Gastrocnemius medialis (tissue), 4 donors: ENCODE measurements around the gene EPAS1. TPM values are rescaled to one million over a fixed set of nuclear protein-coding genes. Genes with fewer than 3 reads are reported as not detected.

ENCODE experiments used
- ATAC-seq, 2 donors: fragments of 150-250 bp; one replicate each; pipeline ENCODE4 v1.9.1; 2016
- DNase-seq, 2 donors: peaks; one replicate each; pipeline ENCODE4 v3.0.0-alpha.2; 2019
- H3K27ac ChIP-seq, 4 donors: fragments of 200-600 bp; sonication (generic); 1 replicate in 1 of 4; 2 replicates in 3 of 4; pipeline ENCODE4 v1.5.1; 2016 to 2018; ENCODE audit warnings: mild to moderate bottlenecking in 2 of 4, moderate library complexity in 1 of 4
- H3K27me3 ChIP-seq, 3 donors: fragments of 200-600 bp; sonication (generic) in 2 of 3; 1 replicate in 1 of 3; 2 replicates in 2 of 3; pipeline versions ENCODE4 v1.5.1 to v1.6.0; 2016 to 2019; ENCODE audit warnings: mild to moderate bottlenecking in 1 of 3, moderate library complexity in 1 of 3
- H3K36me3 ChIP-seq, 2 donors: fragments of 200-600 bp; sonication (generic) in 1 of 2; one replicate each; pipeline ENCODE4 v1.5.1; 2017 to 2018
- H3K4me1 ChIP-seq, 2 donors: fragments of 200-600 bp; sonication (generic) in 1 of 2; one replicate each; pipeline ENCODE4 v1.5.1; 2016 to 2017; ENCODE audit warnings: mild to moderate bottlenecking in 2 of 2
- H3K4me3 ChIP-seq, 4 donors: fragments of 200-600 bp; sonication (generic) in 3 of 4; 1 replicate in 1 of 4; 2 replicates in 3 of 4; pipeline ENCODE4 v1.5.1; 2016 to 2019; ENCODE audit warnings: mild to moderate bottlenecking in 2 of 4
- H3K9me3 ChIP-seq, 3 donors: fragments of 200-600 bp; sonication (generic) in 2 of 3; 1 replicate in 1 of 3; 2 replicates in 2 of 3; pipeline ENCODE4 v1.5.1; 2016 to 2019
- POLR2A ChIP-seq, 2 donors: fragments of 450-650 bp; IDR thresholded peaks; one replicate each; pipeline ENCODE4 v1.6.1; 2017; ENCODE audit warnings: antibody characterized with exemption in 2 of 2, mild to moderate bottlenecking in 2 of 2, moderate library complexity in 2 of 2
- in situ Hi-C, 4 donors: fragments of 200-750 bp; cut with MboI; loops; one replicate each; pipeline versions ENCODE4 v1.15.0 to v1.8.0; 2017; ENCODE audit warnings: low sequenced_read_pairs in 4 of 4
- intact Hi-C: fragments of 100-400 bp; cut with DNase I; formaldehyde crosslinking; loops from one replicate; pipeline ENCODE4 v1.15.1; 2023; ENCODE audit warnings: low total_unique reads
- total RNA-seq, 4 donors: library from RNA; depleted of rRNA; stranded (reverse); fragments of >200 nt; gene quantifications; one replicate each; pipeline versions ENCODE4 v1.1.0 to v1.2.3, GENCODE V29; 2016
- TF ChIP-seq, protein P1 (sequence below), 5 experiments: fragments of 450-650 bp in 3 of 5; fragments of 200-600 bp in 2 of 5; sonication (generic) in 2 of 5; IDR thresholded peaks in 4 of 5; conservative IDR thresholded peaks in 1 of 5; 1 replicate in 4 of 5; 2 replicates in 1 of 5; pipeline ENCODE4 v1.5.1; 2016 to 2019; ENCODE audit warnings: antibody characterized with exemption in 5 of 5, mild to moderate bottlenecking in 3 of 5, moderate library complexity in 3 of 5

Gene EPAS1
- total RNA-seq, 4 donors from 2014 or later = 61.5 to 95.1 (median 90.0) TPM

DNA sequence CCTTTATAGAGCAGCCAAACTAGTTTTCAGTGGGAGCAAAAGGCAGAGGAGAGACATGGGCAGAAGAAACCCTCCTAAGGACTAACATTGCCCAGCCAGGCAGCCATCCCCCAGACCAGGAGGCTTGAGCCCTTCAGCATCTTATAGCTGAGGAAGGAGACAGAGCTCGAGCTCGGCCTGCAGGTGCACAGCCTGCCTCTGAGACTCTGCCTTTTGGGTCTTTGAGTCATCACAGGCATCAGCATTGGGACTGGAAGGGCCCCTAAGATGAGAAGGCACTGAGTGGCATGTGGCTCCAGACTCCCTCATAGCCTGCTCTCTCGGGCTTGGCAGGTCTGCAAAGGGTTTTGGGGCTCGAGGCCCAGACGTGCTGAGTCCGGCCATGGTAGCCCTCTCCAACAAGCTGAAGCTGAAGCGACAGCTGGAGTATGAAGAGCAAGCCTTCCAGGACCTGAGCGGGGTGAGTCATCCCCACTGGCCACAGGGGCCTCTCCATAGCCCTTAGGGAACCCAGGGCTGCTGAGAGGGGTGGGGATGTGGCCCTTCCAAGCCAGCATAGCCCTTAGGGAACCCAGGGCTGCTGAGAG is 84.1 kb downstream of the EPAS1 start:
- Histone ChIP-seq H3K36me3 (peaks cover 0 to 82% of the 10 kb centered on the region in 2 donors), H3K4me3 (no peak overlapping the region), H3K9me3 (no peaks in the 10 kb centered on the region), H3K27ac (no peak overlapping the region), H3K27me3 (no peaks in the 10 kb centered on the region), H3K4me1 (peaks cover 0 to 13% of the 10 kb centered on the region in 2 donors)
- TF ChIP-seq, protein P1, sequence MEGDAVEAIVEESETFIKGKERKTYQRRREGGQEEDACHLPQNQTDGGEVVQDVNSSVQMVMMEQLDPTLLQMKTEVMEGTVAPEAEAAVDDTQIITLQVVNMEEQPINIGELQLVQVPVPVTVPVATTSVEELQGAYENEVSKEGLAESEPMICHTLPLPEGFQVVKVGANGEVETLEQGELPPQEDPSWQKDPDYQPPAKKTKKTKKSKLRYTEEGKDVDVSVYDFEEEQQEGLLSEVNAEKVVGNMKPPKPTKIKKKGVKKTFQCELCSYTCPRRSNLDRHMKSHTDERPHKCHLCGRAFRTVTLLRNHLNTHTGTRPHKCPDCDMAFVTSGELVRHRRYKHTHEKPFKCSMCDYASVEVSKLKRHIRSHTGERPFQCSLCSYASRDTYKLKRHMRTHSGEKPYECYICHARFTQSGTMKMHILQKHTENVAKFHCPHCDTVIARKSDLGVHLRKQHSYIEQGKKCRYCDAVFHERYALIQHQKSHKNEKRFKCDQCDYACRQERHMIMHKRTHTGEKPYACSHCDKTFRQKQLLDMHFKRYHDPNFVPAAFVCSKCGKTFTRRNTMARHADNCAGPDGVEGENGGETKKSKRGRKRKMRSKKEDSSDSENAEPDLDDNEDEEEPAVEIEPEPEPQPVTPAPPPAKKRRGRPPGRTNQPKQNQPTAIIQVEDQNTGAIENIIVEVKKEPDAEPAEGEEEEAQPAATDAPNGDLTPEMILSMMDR (IDR thresholded peaks at IDR 0.05 in 4 of 5, conservative IDR thresholded peaks at IDR 0.05 in 1 of 5) = no peak
- no peak for TF ChIP-seq POLR2A (IDR thresholded peaks at IDR 0.05)
- intact Hi-C loops (no loop called here), in situ Hi-C loops (no loop called here)
- DNase-seq (no peak), ATAC-seq (no peak)

DNA sequence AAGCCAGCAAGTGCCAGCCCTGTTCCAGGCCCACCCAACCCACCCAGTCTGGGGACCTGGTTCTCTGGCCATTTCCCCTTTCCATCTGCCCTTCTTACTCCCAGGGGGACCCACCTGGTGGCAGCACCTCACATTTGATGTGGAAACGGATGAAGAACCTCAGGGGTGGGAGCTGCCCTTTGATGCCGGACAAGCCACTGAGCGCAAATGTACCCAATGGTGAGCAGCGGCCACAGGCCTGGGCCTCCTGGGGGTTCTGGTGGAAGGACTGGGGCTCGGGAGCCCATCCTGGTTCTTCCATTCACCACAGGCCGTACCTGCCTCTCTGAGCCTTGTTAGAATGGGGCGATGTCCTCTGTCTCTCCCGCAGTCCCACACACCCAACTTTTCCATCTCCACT is 84.7 kb downstream of the EPAS1 start:
- peaks cover 0 to 10% of the 10 kb centered on the region in 2 donors for H3K4me1 ChIP-seq
- H3K27ac ChIP-seq = no peak overlapping the region
- intact Hi-C loops = no loop called here
- peaks cover 0 to 86% of the 10 kb centered on the region in 2 donors for H3K36me3 ChIP-seq
- TF ChIP-seq, protein P1 (IDR thresholded peaks at IDR 0.05 in 4 of 5, conservative IDR thresholded peaks at IDR 0.05 in 1 of 5) = no peak
- TF ChIP-seq POLR2A (IDR thresholded peaks at IDR 0.05) = no peak
- H3K27me3 ChIP-seq = no peaks in the 10 kb centered on the region
- no peak for DNase-seq
- no peaks in the 10 kb centered on the region for H3K9me3 ChIP-seq
- in situ Hi-C loops = no loop called here
- H3K4me3 ChIP-seq = no peak overlapping the region
- ATAC-seq = no peak

- no peak for TF ChIP-seq POLR2A (IDR thresholded peaks at IDR 0.05)
- Histone ChIP-seq H3K4me1 (peaks cover 0 to 4% of the 10 kb centered on the region in 2 donors), H3K9me3 (no peaks in the 10 kb centered on the region)
These were observed 85.3 kb downstream of the EPAS1 start for GRCh38 chr2:46382331-46383112.

GRCh38 chr2:46383113-46383395 is 85.8 kb downstream of the EPAS1 start:
- ATAC-seq (no peak), DNase-seq (no peak)
- Histone ChIP-seq H3K9me3 (no peaks in the 10 kb centered on the region), H3K27me3 (no peaks in the 10 kb centered on the region), H3K4me1 (no peaks in the 10 kb centered on the region), H3K4me3 (no peak overlapping the region), H3K27ac (no peak overlapping the region), H3K36me3 (peaks cover 0 to 77% of the 10 kb centered on the region in 2 donors)
- in situ Hi-C loops (no loop called here), intact Hi-C loops (no loop called here)
- TF ChIP-seq, protein P1 (IDR thresholded peaks at IDR 0.05 in 4 of 5, conservative IDR thresholded peaks at IDR 0.05 in 1 of 5) = no peak
- TF ChIP-seq POLR2A (IDR thresholded peaks at IDR 0.05) = no peak

More at GRCh38 chr2:46382331-46383112, 85.3 kb downstream of the EPAS1 start:
- Histone ChIP-seq H3K36me3 (peaks cover 0 to 82% of the 10 kb centered on the region in 2 donors), H3K4me3 (no peak overlapping the region), H3K27me3 (no peaks in the 10 kb centered on the region), H3K27ac (no peak overlapping the region)
- in situ Hi-C loops = no loop called here
- intact Hi-C loops = no loop called here
- no peak for ATAC-seq
- no peak for DNase-seq

DNA sequence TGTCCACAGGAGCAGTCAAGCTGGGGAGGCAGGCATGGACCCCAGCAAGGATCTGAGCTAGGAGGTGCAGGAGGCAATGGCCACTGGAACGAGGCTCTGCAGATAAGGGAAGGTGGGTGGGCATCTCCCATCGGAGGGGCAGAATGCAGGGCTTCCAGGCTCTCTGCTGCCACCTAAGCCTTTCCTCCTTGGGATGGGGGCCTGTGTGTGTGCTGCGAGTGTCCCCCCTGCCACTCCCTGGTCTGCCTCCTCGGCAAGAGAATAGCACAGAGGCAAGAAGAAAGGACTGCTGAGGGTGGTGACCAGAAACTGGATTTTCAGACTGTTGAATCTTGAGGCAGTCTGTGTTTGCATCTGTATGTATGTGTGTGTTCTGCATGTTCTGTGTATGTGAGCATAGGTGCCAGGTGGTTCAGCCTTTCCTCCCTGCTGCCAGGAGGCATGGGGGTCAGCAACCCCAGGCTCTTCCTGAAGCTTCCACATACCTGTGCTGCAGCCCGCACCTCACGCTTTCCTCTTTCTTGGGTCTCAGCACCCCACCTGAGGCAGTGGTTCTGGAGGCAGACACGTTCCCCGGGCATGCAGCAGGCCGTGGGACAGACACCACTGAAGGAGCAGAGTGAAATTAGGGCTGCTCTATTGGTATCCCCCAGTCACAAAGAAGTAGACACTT is 86.7 kb downstream of the EPAS1 start:
- Histone ChIP-seq H3K9me3 (no peaks in the 10 kb centered on the region), H3K4me1 (no peaks in the 10 kb centered on the region), H3K4me3 (no peak overlapping the region), H3K27me3 (no peaks in the 10 kb centered on the region), H3K36me3 (peaks cover 0 to 68% of the 10 kb centered on the region in 2 donors), H3K27ac (no peak overlapping the region)
- intact Hi-C loops (no loop called here), in situ Hi-C loops (no loop called here)
- DNase-seq (no peak), ATAC-seq (no peak)
- TF ChIP-seq POLR2A (IDR thresholded peaks at IDR 0.05) = no peak
- TF ChIP-seq, protein P1 (IDR thresholded peaks at IDR 0.05 in 4 of 5, conservative IDR thresholded peaks at IDR 0.05 in 1 of 5) = no peak
